GM12891 (cell line): ENCODE results near the gene CIAO3.
A peak's percentile ranks its signal among the peaks of the same experiment; 100 is the strongest.
"Not testable (repeated sequence)": the region's sequence is repeated elsewhere in the genome, so short reads cannot be mapped to it uniquely, and the experiment has no call there.

ENCODE experiments used
- DNase-seq: peaks from one replicate; pipeline ENCODE4 v3.0.0; 2011; ENCODE audit warnings: low spot score; ENCODE audit not compliant: insufficient read length
- FAIRE-seq: peaks from 2 replicates; lab custom pipeline; 2011; peaks lifted over from hg19 to GRCh38; lab: Jason Lieb, UNC
- PAX5 ChIP-seq: IDR thresholded peaks from 2 replicates; pipeline ENCODE4 v1.6.1; 2011; ENCODE audit warnings: low read length, moderate library complexity, mild to moderate bottlenecking; ENCODE audit not compliant: insufficient read depth, severe bottlenecking
- POLR2A ChIP-seq: IDR thresholded peaks from 2 replicates; pipeline ENCODE4 v1.6.1; 2011; ENCODE audit warnings: low read depth, low read length, control low read depth
- POLR2AphosphoS5 ChIP-seq: IDR thresholded peaks from 2 replicates; pipeline ENCODE4 v1.6.1; 2011; ENCODE audit warnings: low read depth, low read length, control low read depth
- POU2F2 ChIP-seq: IDR thresholded peaks from 2 replicates; pipeline ENCODE4 v1.6.1; 2011; ENCODE audit warnings: low read depth, mild to moderate bottlenecking, control low read depth, low read length, moderate library complexity
- SPI1 ChIP-seq: IDR thresholded peaks from 2 replicates; pipeline ENCODE4 v1.6.1; 2011; ENCODE audit warnings: low read depth, low read length, control low read depth
- TAF1 ChIP-seq: IDR thresholded peaks from 2 replicates; pipeline ENCODE4 v1.6.1; 2011; ENCODE audit warnings: low read depth, low read length, control low read depth

Gene CIAO3

DNA sequence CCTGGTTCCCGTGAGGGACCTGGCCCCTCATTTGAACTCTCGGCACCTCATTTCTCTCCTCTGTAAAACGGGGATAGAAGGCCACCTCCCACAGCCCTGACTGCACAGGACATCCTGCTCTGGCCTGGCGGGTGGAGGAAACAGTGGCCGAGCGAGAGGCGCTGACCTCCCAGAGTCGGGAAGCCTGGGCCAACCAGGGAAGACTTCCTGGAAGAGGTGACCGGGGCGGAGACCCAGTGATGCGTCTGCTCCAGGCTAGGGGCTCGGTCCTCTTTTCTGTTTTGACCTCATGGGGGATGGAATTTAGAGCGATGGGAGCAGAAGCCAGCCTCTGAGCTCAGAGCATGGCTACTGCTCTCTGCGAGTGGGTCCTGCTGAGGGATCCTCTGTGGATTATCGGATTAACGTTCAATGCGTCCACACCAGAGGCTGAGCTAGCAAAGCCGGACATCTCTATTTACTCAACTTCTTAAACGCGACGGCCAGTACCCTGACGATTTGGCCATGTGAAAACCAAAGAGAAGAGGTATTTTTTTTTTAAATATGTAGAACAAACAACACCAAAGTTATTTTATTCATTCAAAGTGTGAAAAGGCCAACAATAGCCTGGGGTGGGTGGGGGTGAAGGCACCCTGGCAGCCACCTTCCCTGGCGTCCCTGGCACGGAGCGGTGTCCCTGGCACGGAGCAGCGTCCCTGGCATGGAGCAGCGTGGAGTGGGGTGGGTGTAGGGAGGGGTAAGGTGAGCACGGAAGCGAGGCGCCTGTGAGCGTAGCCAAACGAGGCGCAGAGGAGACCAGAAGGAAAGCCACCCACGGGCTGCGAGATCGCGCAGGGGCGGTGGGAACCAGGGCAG, 10.6 kb upstream of the CIAO3 start:
- FAIRE-seq (no peak), DNase-seq (no peak)
- TF ChIP-seq POLR2AphosphoS5 (no peak), POU2F2 (no peak), TAF1 (no peak), SPI1 (no peak), POLR2A (no peak), PAX5 (no peak)

DNA sequence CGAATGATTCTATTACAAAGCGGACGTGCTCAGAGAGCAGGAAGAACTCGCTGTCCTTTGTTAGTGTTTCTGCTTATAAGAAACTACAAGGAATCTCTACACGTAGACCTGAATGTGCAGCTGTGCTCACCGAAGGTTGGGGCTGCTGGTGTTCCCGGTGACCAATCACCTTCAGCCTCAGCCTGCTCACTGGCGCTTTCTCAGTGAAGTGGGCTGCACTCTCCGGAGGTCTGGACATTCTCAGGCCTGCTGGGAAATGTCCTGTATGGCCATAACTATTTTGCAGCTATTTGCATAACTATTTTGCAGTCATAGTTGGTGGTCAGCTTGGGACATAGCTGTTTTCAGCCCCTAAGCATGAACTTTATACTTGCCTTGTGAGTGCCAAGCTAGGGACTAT, 9.7 kb upstream of the CIAO3 start:
- TF ChIP-seq SPI1 (no peak), PAX5 (no peak), POLR2AphosphoS5 (no peak), TAF1 (no peak), POU2F2 (no peak), POLR2A (no peak)
- no peak for FAIRE-seq
- DNase-seq, result no peak

- DNase-seq (no peak), FAIRE-seq (no peak)
- TF ChIP-seq SPI1 (no peak), TAF1 (no peak), POLR2AphosphoS5 (no peak), PAX5 (no peak), POU2F2 (no peak), POLR2A (no peak)
These were observed 8.2 kb upstream of the CIAO3 start for GRCh38 chr16:749010-749409.

- TF ChIP-seq SPI1 (no peak), TAF1 (no peak), POU2F2 (no peak), POLR2AphosphoS5 (no peak), POLR2A (no peak), PAX5 (no peak)
These were observed 7.4 kb upstream of the CIAO3 start for GRCh38 chr16:747978-748746.

DNA sequence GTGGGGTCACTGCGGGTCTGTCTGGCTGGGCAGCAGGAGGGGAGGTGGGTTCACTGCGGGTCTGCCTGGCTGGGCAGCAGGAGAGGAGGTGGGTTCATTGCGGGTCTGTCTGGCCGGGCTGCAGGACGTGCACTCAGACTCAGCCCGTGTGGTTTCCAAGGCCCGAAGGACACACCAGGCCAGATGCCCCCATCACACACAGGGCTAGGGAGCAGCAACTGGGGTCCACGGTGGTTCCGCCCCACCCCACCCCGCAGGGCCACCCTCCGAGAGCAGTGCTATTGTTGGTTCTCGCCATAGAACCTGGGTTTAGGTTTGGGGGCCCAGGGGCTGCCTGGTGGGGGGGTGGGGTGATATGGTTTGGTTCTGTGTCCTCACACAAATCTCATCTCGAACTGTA, 5.8 kb upstream of the CIAO3 start:
- TF ChIP-seq TAF1, result no peak
- no peak for TF ChIP-seq PAX5
- TF ChIP-seq POU2F2, result no peak
- no peak for TF ChIP-seq POLR2AphosphoS5
- no peak for TF ChIP-seq SPI1
- no peak for TF ChIP-seq POLR2A
- DNase-seq (no peak), FAIRE-seq (no peak)

More at GRCh38 chr16:747978-748746, 7.4 kb upstream of the CIAO3 start:
- no peak for FAIRE-seq
- no peak for DNase-seq

- FAIRE-seq (no peak), DNase-seq (peak; percentile 75)
- TF ChIP-seq POLR2A, result no peak
- TF ChIP-seq POLR2AphosphoS5, result no peak
These were observed 4.9 kb upstream of the CIAO3 start for GRCh38 chr16:745739-746138.

DNA sequence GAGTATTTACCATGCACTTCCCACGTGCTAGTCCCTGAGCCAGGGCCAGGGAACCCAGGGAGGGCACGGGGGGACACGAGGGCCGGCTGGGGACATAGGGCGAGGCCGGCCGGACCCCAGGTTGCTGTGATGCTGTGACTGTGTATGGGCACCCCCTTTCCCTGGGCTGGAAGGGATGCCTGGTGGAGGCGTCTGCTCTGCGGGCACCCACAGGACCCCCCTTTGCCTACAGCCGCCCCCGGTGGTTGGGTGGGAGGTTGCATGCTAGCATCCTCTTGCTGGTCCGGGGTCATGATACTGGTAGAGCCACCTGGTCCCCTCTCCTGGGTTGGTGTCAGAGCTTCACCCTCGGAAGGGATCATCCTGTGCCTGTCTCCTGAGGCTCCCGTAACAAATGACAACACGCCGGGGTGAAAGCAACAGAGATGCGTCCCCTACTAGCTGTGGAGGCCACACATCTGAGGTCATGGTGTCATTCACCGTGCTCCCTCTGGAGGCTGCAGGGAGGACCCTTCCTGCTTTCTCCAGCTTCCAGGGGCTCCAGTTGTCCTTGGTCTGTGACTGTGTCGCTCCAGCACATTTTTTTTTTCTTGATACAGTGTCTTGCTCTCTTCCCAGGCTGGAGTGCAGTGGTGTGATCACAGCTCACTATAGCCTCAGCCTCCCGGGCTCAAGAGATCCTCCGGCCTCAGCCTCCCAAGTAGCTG, 3.1 kb upstream of the CIAO3 start:
- DNase-seq, result no peak
- no peak for FAIRE-seq
- no peak for TF ChIP-seq TAF1
- TF ChIP-seq PAX5, result no peak
- TF ChIP-seq SPI1, result no peak
- TF ChIP-seq POLR2A, result no peak
- TF ChIP-seq POLR2AphosphoS5, result no peak
- no peak for TF ChIP-seq POU2F2

DNA sequence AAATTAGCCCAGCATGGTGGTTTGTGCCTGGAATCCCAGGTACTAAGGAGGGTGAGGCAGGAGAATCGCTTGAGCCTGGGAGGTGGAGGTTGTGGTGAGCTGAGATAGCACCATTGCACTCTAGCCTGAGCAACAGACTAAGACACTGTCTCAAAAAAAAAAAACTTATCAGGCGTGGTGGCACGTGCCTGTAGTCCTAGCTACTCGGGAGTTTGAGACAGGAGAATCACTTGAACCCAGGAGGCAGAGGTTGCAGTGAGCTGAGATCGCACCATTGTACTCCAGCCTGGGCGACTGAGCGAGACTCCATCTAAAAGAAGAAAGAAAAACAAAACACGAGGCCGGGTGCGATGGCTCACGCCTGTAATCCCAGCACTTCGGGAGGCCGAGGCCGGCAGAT, 2.1 kb upstream of the CIAO3 start:
- FAIRE-seq, DNase-seq: not testable (repeated sequence)

GRCh38 chr16:741986-742629, 1.3 kb upstream of the CIAO3 start:
- TF ChIP-seq PAX5, result no peak
- TF ChIP-seq POLR2AphosphoS5, result no peak
- TF ChIP-seq SPI1, result no peak
- TF ChIP-seq TAF1, result no peak
- no peak for TF ChIP-seq POLR2A
- no peak for TF ChIP-seq POU2F2
- no peak for FAIRE-seq
- DNase-seq, result no peak
